ENCODE results near the gene PHACTR4.

GRCh38 chr1:28326984-28327383 lies 42.6 kb upstream of the PHACTR4 start:
- TF ChIP-seq, protein P1, sequence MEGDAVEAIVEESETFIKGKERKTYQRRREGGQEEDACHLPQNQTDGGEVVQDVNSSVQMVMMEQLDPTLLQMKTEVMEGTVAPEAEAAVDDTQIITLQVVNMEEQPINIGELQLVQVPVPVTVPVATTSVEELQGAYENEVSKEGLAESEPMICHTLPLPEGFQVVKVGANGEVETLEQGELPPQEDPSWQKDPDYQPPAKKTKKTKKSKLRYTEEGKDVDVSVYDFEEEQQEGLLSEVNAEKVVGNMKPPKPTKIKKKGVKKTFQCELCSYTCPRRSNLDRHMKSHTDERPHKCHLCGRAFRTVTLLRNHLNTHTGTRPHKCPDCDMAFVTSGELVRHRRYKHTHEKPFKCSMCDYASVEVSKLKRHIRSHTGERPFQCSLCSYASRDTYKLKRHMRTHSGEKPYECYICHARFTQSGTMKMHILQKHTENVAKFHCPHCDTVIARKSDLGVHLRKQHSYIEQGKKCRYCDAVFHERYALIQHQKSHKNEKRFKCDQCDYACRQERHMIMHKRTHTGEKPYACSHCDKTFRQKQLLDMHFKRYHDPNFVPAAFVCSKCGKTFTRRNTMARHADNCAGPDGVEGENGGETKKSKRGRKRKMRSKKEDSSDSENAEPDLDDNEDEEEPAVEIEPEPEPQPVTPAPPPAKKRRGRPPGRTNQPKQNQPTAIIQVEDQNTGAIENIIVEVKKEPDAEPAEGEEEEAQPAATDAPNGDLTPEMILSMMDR (IDR thresholded peaks at IDR 0.05): no peak
- TF ChIP-seq POLR2AphosphoS5 (IDR thresholded peaks at IDR 0.05): no peak
- no peak for TF ChIP-seq POLR2A (IDR thresholded peaks at IDR 0.05)

Data from sigmoid colon (tissue), 4 donors.